Endothelial cell of hepatic sinusoid (primary cell): Measurements from ENCODE around the gene ATXN10.
"Not testable (repeated sequence)": the region's sequence is repeated elsewhere in the genome, so short reads cannot be mapped to it uniquely, and the experiment has no call there.

Experiments
- in situ Hi-C: cut with HindIII; loops from 2 replicates; pipeline ENCODE4 v1.10.0; 2017; ENCODE audit warnings: low sequenced_read_pairs

Gene ATXN10

GRCh38 chr22:45642986-45643385, 28.6 kb upstream of the ATXN10 start:
- in situ Hi-C loops = loop anchor here (5.0 kb wide), 5 partner anchors 41 to 224 kb away; no protein-coding TSS in a partner anchor

- in situ Hi-C loops = loop anchor here (5.0 kb wide), 5 partner anchors 42 to 223 kb away; no protein-coding TSS in a partner anchor
These were observed 26.9 kb upstream of the ATXN10 start for GRCh38 chr22:45644714-45645113.

- in situ Hi-C loops = no loop called here
These were observed 26.5 kb upstream of the ATXN10 start for GRCh38 chr22:45645150-45645525.

DNA sequence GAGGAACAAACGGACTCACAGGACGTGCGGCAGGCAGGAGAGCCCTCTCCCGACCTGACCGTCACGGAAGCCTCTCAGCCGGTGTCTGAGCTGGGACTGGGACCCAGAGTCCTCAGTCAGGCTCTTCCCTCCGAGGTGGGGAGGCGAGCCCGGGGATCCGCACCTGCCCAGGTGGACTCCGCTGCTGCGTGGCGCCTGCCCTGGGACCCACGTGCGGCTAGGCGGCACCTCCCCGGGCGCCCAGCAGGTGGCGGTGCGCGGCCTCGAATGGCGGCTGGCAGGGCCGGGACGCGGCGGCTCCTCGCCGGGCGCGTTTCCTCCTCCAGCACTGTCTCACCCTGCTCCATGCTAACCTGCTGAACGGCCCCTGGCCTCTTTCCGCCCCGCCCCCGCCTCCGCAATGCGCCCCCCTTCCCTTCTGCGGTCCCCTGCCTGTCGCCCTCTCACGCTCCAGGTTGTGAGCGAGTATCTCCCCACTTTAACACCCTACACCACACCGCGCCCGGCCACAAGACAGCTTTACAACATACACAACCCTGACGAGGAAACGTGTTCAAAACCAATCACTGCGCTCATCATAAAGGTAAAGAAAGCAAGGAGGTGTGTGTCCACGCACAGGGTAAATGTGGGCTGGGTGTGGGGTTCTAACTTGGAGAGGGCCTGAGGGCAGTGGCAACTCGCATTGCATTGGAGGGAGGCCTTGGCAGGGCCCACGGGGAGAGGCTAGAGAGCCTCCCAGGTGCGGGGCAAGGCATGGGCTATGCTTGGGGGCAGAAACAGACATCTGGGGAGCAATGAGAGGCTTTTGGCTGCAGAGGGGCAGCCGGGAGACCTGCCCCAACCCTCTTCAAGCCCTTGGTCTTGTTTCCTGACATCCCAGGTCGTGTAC, 25.9 kb upstream of the ATXN10 start:
- in situ Hi-C loops = no loop called here

DNA sequence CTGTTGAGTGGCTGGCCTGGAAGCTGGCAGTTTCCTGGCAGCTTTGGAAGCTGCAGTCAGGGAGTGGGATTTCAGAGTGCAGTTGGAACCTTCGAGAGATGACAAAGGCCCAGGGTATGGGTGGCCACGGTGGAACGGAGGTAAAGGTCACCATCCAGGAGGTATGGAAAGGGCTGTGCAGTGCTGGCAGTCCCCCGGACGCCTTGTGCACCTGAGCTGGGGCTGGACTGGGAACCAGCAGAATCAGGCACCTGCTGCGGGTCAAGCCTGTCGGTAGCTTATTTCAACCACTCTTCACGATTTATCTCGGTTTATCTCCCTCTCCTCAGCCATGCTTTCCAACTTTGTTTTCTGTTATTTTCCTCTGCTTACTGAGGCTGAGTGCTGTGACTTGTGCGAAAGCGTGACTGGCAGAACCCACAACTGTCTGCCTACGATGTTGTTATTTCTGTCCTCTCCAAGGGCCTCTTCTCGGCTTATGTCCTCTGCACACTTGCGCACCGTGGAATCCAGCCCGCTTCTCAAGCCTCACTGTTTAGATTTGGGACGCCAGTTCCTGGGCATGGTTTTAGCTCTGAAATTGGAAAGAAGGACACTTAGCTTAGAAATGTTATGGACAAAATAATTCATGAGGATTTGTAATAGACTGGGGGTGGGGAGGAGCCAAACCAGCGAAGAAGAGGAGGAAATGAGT, 24.0 kb upstream of the ATXN10 start:
- in situ Hi-C loops = no loop called here

DNA sequence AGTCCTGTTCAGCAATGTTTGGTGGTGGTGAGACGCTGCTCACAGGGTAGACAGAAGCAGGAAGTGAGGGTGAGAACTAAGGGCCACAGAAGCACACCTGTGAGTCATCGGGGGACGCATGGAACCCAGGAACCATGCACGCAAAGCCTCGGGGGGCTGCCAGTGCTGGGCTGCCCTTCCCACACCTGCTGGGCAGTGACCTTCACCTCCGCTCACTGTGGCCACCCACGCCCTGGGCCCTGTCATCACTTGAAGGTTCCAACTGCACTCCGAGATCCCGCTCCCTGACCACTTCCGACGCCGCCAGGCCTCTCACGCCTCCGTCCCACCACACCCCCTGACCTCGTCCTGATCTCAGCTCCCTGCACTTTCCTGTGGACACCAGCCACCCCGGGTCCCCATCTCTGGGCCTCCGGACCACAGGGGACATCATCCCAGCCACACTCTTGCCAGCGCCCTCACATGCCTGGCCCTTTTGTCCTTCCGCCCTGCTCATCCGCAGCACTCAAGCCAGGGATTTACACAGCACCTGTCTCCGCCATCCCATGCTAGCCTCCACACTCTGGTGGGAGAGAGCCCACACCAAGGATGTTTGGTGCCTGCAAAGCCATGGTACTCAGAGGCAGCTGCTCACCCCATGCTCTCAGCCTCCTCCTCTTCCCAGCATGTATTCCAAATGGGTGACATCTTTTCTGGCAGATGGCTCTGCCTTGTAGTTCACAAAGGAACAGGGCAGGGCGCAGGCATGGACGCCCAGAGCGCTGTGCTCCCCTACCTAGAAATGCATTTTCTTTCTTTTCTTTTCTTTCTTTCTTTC, 23.1 kb upstream of the ATXN10 start:
- in situ Hi-C loops = no loop called here

- in situ Hi-C loops = no loop called here
These were observed 21.8 kb upstream of the ATXN10 start for GRCh38 chr22:45649809-45650208.

- in situ Hi-C loops = no loop called here
These were observed 20.9 kb upstream of the ATXN10 start for GRCh38 chr22:45650721-45651120.

- in situ Hi-C loops = no loop called here
These were observed 19.6 kb upstream of the ATXN10 start for GRCh38 chr22:45651931-45652528.

- in situ Hi-C loops = no loop called here
These were observed 15.1 kb upstream of the ATXN10 start for GRCh38 chr22:45656577-45656976.

- in situ Hi-C loops = no loop called here
These were observed 13.9 kb upstream of the ATXN10 start for GRCh38 chr22:45657701-45658100.

- in situ Hi-C loops = no loop called here
These were observed 7.4 kb upstream of the ATXN10 start for GRCh38 chr22:45664136-45664646.

- in situ Hi-C loops = no loop called here
These were observed 4.1 kb upstream of the ATXN10 start for GRCh38 chr22:45667486-45667885.

DNA sequence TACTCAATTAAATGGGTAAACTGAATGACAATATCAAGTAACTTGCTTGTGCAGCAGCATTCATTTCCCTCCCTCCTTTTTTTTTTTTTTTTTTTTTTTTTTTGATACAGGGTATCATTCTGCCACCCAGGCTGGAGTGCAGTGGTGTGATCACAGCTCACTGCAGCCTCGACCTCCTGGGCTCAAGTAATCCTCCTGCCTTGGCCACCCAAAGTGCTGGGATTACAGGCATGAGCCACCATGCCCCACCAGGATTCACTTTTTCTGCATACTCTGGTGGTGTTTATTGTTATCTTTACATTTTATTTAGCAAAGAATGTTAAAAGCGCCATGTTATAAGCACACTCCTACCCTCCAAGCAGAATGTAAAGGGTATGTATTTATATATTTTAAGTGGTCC, 1.3 kb upstream of the ATXN10 start:
- in situ Hi-C loops = not testable (repeated sequence)

DNA sequence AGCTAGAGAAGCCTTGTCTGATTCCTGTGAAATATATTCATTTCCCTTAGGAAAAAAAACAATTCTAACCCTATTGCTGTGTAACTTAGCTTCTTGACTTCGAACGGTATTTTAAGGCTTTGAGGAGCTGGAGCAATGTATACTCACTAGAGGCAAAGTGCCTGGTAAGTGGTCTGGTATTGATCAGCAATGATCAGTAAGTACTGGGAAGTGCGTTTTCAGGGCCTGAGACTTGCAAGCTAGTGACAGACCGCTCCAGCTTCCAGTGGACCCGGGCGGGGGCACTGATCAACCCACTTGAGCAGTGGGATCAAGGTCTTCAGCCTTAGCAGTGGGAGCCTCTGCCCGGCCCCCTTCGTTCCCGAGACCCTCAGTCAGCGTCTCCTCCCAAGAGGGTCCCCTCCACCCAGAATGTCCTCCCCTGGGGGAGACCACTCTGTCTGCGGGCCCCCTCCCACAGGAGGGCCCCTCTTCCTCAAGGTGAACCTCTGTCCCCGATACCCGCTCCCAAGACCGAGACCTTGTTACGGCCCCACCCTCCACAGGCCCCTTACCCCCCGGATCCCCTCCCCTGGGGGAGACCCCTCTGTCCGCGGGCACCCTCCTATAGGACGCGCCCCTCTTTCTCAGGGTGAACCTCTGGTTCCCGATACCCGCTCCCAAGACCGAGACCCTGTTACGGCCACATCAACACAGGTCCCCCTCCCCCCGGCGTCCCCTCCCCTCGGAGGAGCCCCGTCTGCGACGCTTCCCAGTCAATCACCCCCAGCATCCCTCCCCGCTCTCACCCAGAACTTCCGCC, 452 bp upstream of the ATXN10 start:
- in situ Hi-C loops = no loop called here

- in situ Hi-C loops = no loop called here
These were observed 1.2 kb downstream of the ATXN10 start for GRCh38 chr22:45672564-45673481.

- in situ Hi-C loops = no loop called here
These were observed 2.0 kb downstream of the ATXN10 start for GRCh38 chr22:45673482-45674175.

DNA sequence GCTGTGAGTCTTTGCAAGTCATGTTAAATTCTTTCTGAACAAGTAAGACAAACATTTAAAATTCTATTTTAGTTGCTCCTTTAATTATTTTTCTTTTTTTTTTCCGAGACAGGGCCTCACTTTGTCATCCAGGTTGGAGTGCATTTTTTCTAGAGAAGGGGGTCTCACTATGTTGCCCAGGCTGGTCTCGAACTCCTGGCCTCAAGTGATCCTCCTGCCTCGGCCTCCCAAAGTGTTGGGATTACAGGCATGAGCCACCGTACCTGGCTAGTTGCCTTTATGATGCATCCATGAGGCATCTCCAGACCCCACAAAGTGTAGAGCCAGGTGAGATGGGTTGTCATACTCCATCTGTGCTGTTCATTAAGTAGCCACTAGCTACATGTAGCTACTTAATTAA, 4.4 kb downstream of the ATXN10 start:
- in situ Hi-C loops = loop anchor here (25.0 kb wide), 1 partner anchor 336 kb away; no protein-coding TSS in a partner anchor
